IMR-90 (cell line): ENCODE results near the gene LCN12. TPM values are rescaled to one million over a fixed set of nuclear protein-coding genes. Genes with fewer than 3 reads are reported as not detected.

Source experiments
- ATAC-seq: fragments of 200-7000 bp; cut with Tn5 transposase; 2 replicates; pipeline ENCODE4 v1.9.1; 2020; ENCODE audit warnings: low read depth, mild to moderate bottlenecking, moderate library complexity
- BruUV-seq: library from RNA; stranded (reverse); fragments of 400-500 nt; replicated peaks from 2 replicates; lab custom pipeline; 2021; lab: Mats Ljungman, UMichigan
- CTCF ChIA-PET: fragments of 300-600 bp; formaldehyde crosslinking; extraction: SDS; loops from one replicate; lab custom pipeline; 2021; ENCODE audit warnings: antibody characterized with exemption; lab: Yijun Ruan, JAX
- POLR2A ChIA-PET: fragments of 300-600 bp; sonication (Branson Sonifier 250); formaldehyde crosslinking; loops from one replicate; lab custom pipeline; 2022; ENCODE audit warnings: antibody characterized with exemption; ENCODE audit not compliant: unreplicated experiment; lab: Charles Lee
- DNase-seq: peaks from one replicate; pipeline ENCODE4 v3.0.0; 2013
- H2AFZ ChIP-seq: replicated peaks from 2 replicates; pipeline ENCODE3; 2013; ENCODE audit warnings: low read length, mild to moderate bottlenecking; ENCODE audit not compliant: poor library complexity
- H2AK5ac ChIP-seq: 2 replicates; pipeline ENCODE4 v1.6.1; 2013; ENCODE audit warnings: low read depth, low read length, inconsistent platforms
- H2AK9ac ChIP-seq: replicated peaks from 2 replicates; pipeline ENCODE3; 2013; ENCODE audit warnings: mild to moderate bottlenecking, low read depth, low read length, moderate library complexity; ENCODE audit not compliant: poor library complexity
- H2BK120ac ChIP-seq: 2 replicates; pipeline ENCODE4 v1.6.1; 2013; ENCODE audit warnings: low read depth, low read length, inconsistent platforms
- H2BK15ac ChIP-seq: 3 replicates; pipeline ENCODE4 v1.6.1; 2013; ENCODE audit warnings: low read depth, low read length, inconsistent platforms
- H2BK20ac ChIP-seq: 2 replicates; pipeline ENCODE4 v1.6.1; 2013; ENCODE audit warnings: low read depth, mild to moderate bottlenecking, inconsistent platforms, low read length, moderate library complexity
- H2BK5ac ChIP-seq: 2 replicates; pipeline ENCODE4 v1.6.1; 2013; ENCODE audit warnings: mild to moderate bottlenecking, low read depth, low read length, inconsistent platforms; ENCODE audit not compliant: poor library complexity, severe bottlenecking
- H3K14ac ChIP-seq: replicated peaks from 2 replicates; pipeline ENCODE4 v1.6.1; 2013; ENCODE audit warnings: low read depth, low read length, inconsistent platforms
- H3K18ac ChIP-seq: 2 replicates; pipeline ENCODE4 v1.6.1; 2013; ENCODE audit warnings: low read depth, low read length, control low read depth
- H3K23ac ChIP-seq: 2 replicates; pipeline ENCODE4 v1.6.1; 2013; ENCODE audit warnings: low read depth, low read length, inconsistent platforms
- H3K27ac ChIP-seq: 2 replicates; pipeline ENCODE4 v1.5.1; 2013; ENCODE audit warnings: mild to moderate bottlenecking, control low read depth, low read length; ENCODE audit not compliant: insufficient read depth
- H3K27me3 ChIP-seq: 2 replicates; pipeline ENCODE4 v1.6.1; 2013; ENCODE audit warnings: low read length; ENCODE audit not compliant: control insufficient read depth, insufficient read depth
- H3K36me3 ChIP-seq: 2 replicates; pipeline ENCODE4 v1.6.1; 2013; ENCODE audit warnings: low read length, mixed read lengths; ENCODE audit not compliant: control insufficient read depth, insufficient read depth
- H3K4ac ChIP-seq: 2 replicates; pipeline ENCODE4 v1.6.1; 2013; ENCODE audit warnings: low read depth, low read length, inconsistent platforms
- H3K4me1 ChIP-seq: 2 replicates; pipeline ENCODE4 v1.6.1; 2013; ENCODE audit warnings: low read length, mixed read lengths; ENCODE audit not compliant: control insufficient read depth, insufficient read depth
- H3K4me2 ChIP-seq: 2 replicates; pipeline ENCODE4 v1.6.1; 2013; ENCODE audit warnings: low read depth, mild to moderate bottlenecking, control low read depth, low read length, moderate library complexity
- H3K4me3 ChIP-seq: 2 replicates; pipeline ENCODE4 v1.5.1; 2013; ENCODE audit warnings: low read depth, mild to moderate bottlenecking, control low read depth, low read length, moderate library complexity; ENCODE audit not compliant: insufficient read depth
- H3K56ac ChIP-seq: 2 replicates; pipeline ENCODE4 v1.6.1; 2013; ENCODE audit warnings: low read length, inconsistent platforms; ENCODE audit not compliant: insufficient read depth; ENCODE audit errors: extremely low read depth
- H3K79me1 ChIP-seq, 2 experiments: 2 replicates each; pipeline ENCODE4 v1.6.1; 2013; ENCODE audit warnings: low read length in 2 of 2, inconsistent platforms in 1 of 2, low read depth in 1 of 2
- H3K9ac ChIP-seq: 2 replicates; pipeline ENCODE4 v1.6.1; 2013; ENCODE audit warnings: low read depth, low read length, control low read depth
- H3K9me1 ChIP-seq: 2 replicates; pipeline ENCODE4 v1.6.1; 2013; ENCODE audit warnings: low read length, inconsistent platforms; ENCODE audit not compliant: insufficient read depth
- H3K9me3 ChIP-seq: 2 replicates; pipeline ENCODE4 v1.6.1; 2013; ENCODE audit warnings: low read length; ENCODE audit not compliant: control insufficient read depth, insufficient read depth
- H4K20me1 ChIP-seq: 2 replicates; pipeline ENCODE4 v1.6.1; 2013; ENCODE audit warnings: low read length, inconsistent platforms; ENCODE audit not compliant: insufficient read depth
- H4K5ac ChIP-seq: 2 replicates; pipeline ENCODE4 v1.6.1; 2013; ENCODE audit warnings: mild to moderate bottlenecking, low read depth, low read length, control low read depth
- H4K8ac ChIP-seq, 2 experiments: 2 replicates each; pipeline ENCODE4 v1.6.1; 2013; ENCODE audit warnings: low read depth in 2 of 2, low read length in 2 of 2, control low read depth in 1 of 2, inconsistent platforms in 1 of 2
- H4K91ac ChIP-seq: 2 replicates; pipeline ENCODE4 v1.6.1; 2013; ENCODE audit warnings: low read depth, low read length, inconsistent platforms; ENCODE audit not compliant: insufficient read depth
- BHLHE40 ChIP-seq: fragments of 150-350 bp; IDR thresholded peaks from 2 replicates; pipeline ENCODE4 v1.6.1; 2016; ENCODE audit warnings: mild to moderate bottlenecking, low read depth, low read length
- CEBPB ChIP-seq: IDR thresholded peaks from 2 replicates; pipeline ENCODE4 v1.6.1; 2012; ENCODE audit warnings: low read depth, low read length, improper control_type of control experiment
- CHD1 ChIP-seq: IDR thresholded peaks from 2 replicates; pipeline ENCODE4 v1.6.1; 2012; ENCODE audit warnings: low read depth, low read length, improper control_type of control experiment
- ELK1 ChIP-seq: fragments of 150-350 bp; IDR thresholded peaks from 2 replicates; pipeline ENCODE4 v1.6.1; 2016; ENCODE audit warnings: low read depth, mild to moderate bottlenecking, low read length, moderate library complexity, borderline replicate concordance
- FOS ChIP-seq: fragments of 150-350 bp; IDR thresholded peaks from 2 replicates; pipeline ENCODE4 v1.6.1; 2016; ENCODE audit warnings: low read depth, low read length
- MAFK ChIP-seq: IDR thresholded peaks from 2 replicates; pipeline ENCODE4 v1.6.1; 2012; ENCODE audit warnings: low read depth, low read length, improper control_type of control experiment
- NFE2L2 ChIP-seq: fragments of 150-350 bp; IDR thresholded peaks from 2 replicates; pipeline ENCODE4 v1.6.1; 2016; ENCODE audit warnings: low read depth, mild to moderate bottlenecking, low read length
- POLR2A ChIP-seq: IDR thresholded peaks from 2 replicates; pipeline ENCODE4 v1.6.1; 2012; ENCODE audit warnings: mild to moderate bottlenecking, low read depth, low read length
- RCOR1 ChIP-seq: IDR thresholded peaks from 2 replicates; pipeline ENCODE4 v1.6.1; 2012; ENCODE audit warnings: mild to moderate bottlenecking, low read length, improper control_type of control experiment; ENCODE audit not compliant: insufficient replicate concordance
- SMC3 ChIP-seq: fragments of 150-350 bp; IDR thresholded peaks from 2 replicates; pipeline ENCODE4 v1.6.1; 2016; ENCODE audit warnings: low read depth, mild to moderate bottlenecking, antibody characterized with exemption, low read length, moderate library complexity
- WGBS, 2 experiments: methylation state at CpG; one replicate each; pipeline versions ENCODE4 v1.1.5 to v1.1.7; 2013; ENCODE audit warnings: missing lambda C conversion rate in 2 of 2; ENCODE audit not compliant: insufficient read length in 1 of 2; ENCODE audit errors: extremely low coverage in 2 of 2; 5-methylcytosine and 5-hydroxymethylcytosine counted together
- dilution Hi-C: fragments of 300-500 bp; cut with HindIII; formaldehyde crosslinking; loops from one replicate; pipeline ENCODE4 v1.14.3; 2018; ENCODE audit warnings: low sequenced_read_pairs; ENCODE audit not compliant: unreplicated experiment
- in situ Hi-C: fragments of 300-500 bp; cut with MboI; formaldehyde crosslinking; loops from 3 replicates; pipeline ENCODE4 v1.14.3; 2019; ENCODE audit warnings: low sequenced_read_pairs, inconsistent platforms, mixed read lengths
- intact Hi-C: fragments of 100-400 bp; cut with micrococcal nuclease; formaldehyde crosslinking; loops from 2 replicates; pipeline ENCODE4 v1.10.0; 2022
- polyA plus RNA-seq, 3 experiments: library from polyadenylated mRNA; depleted of rRNA; stranded (reverse); fragments of >200 nt; gene quantifications; 2 replicates each; pipeline ENCODE4 v1.2.3, GENCODE V29; 2012; ENCODE audit warnings: low replicate concordance in 1 of 3
- total RNA-seq: library from RNA; depleted of rRNA; stranded (reverse); fragments of >200 nt; gene quantifications from 2 replicates; pipeline ENCODE4 v1.2.3, GENCODE V29; 2012
- TF ChIP-seq, protein P1 (sequence below): fragments of 150-350 bp; IDR thresholded peaks from 2 replicates; pipeline ENCODE4 v1.6.1; 2017; ENCODE audit warnings: mild to moderate bottlenecking, antibody characterized with exemption, low read length, low read depth
- TF ChIP-seq, protein P2 (sequence below): conservative IDR thresholded peaks from 2 replicates; pipeline ENCODE4 v1.5.1; 2012; ENCODE audit warnings: mild to moderate bottlenecking, low read depth, low read length, improper control_type of control experiment

The LCN12 gene
- total and polyA plus RNA-seq, 2 of the 4 experiments (the other 2 are of a cell fraction) = 0.12 TPM; not detected in 1

DNA sequence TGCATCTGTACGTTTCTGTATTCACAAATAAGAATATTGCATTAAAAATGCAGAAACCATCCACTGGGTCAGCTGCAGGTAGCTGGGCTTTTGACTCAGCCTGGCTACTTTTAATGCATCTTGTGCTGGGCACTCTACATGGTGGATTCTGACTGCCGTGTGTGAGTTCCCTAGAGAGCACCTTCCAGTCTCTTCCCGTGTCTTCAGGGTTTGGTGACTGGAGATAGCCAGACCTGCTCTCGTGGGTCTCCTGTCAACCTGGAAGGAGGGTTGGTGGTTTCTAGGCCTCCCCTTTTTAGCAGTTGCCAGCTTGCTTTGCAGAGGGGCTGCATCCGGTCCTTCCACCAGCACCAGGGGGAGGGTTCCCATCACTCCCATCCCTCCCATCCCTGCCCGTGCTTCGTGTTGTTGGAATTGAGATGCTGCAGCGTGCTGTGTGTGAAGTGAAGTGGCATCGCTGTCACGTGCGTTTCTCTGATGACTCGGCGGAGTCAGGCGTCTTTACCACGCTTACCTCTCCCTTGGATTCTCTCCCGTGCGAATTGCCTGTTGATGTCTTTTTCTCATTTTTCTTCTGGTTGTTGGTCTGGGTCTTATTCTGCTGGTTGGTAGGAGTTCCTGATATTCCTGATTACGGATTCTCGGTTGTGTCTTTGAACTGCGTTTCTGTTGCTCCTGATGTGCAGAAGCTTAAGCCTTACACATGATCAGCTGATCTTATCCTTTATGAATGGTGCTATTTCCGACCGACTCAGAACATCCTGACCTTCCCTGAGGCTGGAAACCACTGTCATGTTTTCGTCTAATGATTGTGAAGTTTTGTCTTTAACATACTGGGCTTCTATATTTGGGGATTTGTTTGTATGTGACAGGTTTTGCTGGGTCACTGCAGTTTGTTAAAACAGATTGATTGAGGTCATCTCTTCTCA is 24.5 kb upstream of the LCN12 start (continued):
- TF ChIP-seq SMC3 = no peak
- TF ChIP-seq POLR2A = no peak

- no peak overlapping the region for H2BK15ac ChIP-seq
- H2BK120ac ChIP-seq = no peak overlapping the region
- ChIA-PET POLR2A (no interaction called here), CTCF (no interaction called here)
- H3K56ac ChIP-seq = no peak overlapping the region
- no peak overlapping the region for H3K14ac ChIP-seq
- intact Hi-C loops = no loop called here
- no peak overlapping the region for H3K18ac ChIP-seq
- in situ Hi-C loops = no loop called here
- no peak overlapping the region for H3K27ac ChIP-seq
- peaks cover 10% of the 10 kb centered on the region for H3K36me3 ChIP-seq
- H4K5ac ChIP-seq = no peak overlapping the region
- H2AFZ ChIP-seq = no peak overlapping the region
- no peak overlapping the region for H3K9ac ChIP-seq
- ATAC-seq (no peak), DNase-seq (no peak)
- H2AK5ac ChIP-seq = no peak overlapping the region
- dilution Hi-C loops = no loop called here
- BruUV-seq = no TSS peak
- H3K4me1 ChIP-seq = no peaks in the 10 kb centered on the region
- no peak overlapping the region for H3K23ac ChIP-seq
- WGBS, 2 experiments = 91% methylated on average over 6 of the region's 9 CpGs; no CpG with 5 or more reads in 1 of the 2 experiments
- no peaks in the 10 kb centered on the region for H3K27me3 ChIP-seq
- H2BK5ac ChIP-seq = no peak overlapping the region
- H3K9me3 ChIP-seq = no peaks in the 10 kb centered on the region
- no peak overlapping the region for H4K91ac ChIP-seq
- H3K4ac ChIP-seq = no peak overlapping the region
- no peaks in the 10 kb centered on the region for H4K20me1 ChIP-seq
- H2BK20ac ChIP-seq = no peak overlapping the region
- H3K4me3 ChIP-seq = no peak overlapping the region
- no peak overlapping the region for H3K4me2 ChIP-seq
- H2AK9ac ChIP-seq = no peak overlapping the region
- peaks cover 2% of the 10 kb centered on the region in 2 experiments; a peak in 1 of 4 replicates for H3K79me1 ChIP-seq
- H4K8ac ChIP-seq = no peak overlapping the region
- H3K9me1 ChIP-seq = no peaks in the 10 kb centered on the region; the same call in 1 of the 2 replicates
- TF ChIP-seq, protein P1, sequence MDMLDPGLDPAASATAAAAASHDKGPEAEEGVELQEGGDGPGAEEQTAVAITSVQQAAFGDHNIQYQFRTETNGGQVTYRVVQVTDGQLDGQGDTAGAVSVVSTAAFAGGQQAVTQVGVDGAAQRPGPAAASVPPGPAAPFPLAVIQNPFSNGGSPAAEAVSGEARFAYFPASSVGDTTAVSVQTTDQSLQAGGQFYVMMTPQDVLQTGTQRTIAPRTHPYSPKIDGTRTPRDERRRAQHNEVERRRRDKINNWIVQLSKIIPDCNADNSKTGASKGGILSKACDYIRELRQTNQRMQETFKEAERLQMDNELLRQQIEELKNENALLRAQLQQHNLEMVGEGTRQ = no peak
- no peak for TF ChIP-seq NFE2L2
- TF ChIP-seq SMC3 = no peak
- TF ChIP-seq, protein P2, sequence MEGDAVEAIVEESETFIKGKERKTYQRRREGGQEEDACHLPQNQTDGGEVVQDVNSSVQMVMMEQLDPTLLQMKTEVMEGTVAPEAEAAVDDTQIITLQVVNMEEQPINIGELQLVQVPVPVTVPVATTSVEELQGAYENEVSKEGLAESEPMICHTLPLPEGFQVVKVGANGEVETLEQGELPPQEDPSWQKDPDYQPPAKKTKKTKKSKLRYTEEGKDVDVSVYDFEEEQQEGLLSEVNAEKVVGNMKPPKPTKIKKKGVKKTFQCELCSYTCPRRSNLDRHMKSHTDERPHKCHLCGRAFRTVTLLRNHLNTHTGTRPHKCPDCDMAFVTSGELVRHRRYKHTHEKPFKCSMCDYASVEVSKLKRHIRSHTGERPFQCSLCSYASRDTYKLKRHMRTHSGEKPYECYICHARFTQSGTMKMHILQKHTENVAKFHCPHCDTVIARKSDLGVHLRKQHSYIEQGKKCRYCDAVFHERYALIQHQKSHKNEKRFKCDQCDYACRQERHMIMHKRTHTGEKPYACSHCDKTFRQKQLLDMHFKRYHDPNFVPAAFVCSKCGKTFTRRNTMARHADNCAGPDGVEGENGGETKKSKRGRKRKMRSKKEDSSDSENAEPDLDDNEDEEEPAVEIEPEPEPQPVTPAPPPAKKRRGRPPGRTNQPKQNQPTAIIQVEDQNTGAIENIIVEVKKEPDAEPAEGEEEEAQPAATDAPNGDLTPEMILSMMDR = no peak
- no peak for TF ChIP-seq RCOR1
- no peak for TF ChIP-seq MAFK
- TF ChIP-seq BHLHE40 = no peak
- TF ChIP-seq FOS = no peak
- TF ChIP-seq CEBPB = no peak
- no peak for TF ChIP-seq CHD1
- no peak for TF ChIP-seq ELK1
- TF ChIP-seq POLR2A = no peak
These were observed 23.5 kb upstream of the LCN12 start for GRCh38 chr9:136928591-136928990.
